Testis (tissue), 2 donors: ENCODE results near the gene ATG7.

Experiments used
- POLR2A ChIP-seq: fragments of 450-650 bp; IDR thresholded peaks from one replicate; pipeline ENCODE4 v1.6.1; 2017; ENCODE audit warnings: antibody characterized with exemption, mild to moderate bottlenecking, moderate library complexity
- TF ChIP-seq, protein P1 (sequence below), 3 experiments: fragments of 450-650 bp in 2 of 3; fragments of 200-600 bp in 1 of 3; sonication (generic) in 1 of 3; IDR thresholded peaks; one replicate each; pipeline ENCODE4 v1.5.1; 2016 to 2019; ENCODE audit warnings: antibody characterized with exemption in 3 of 3, mild to moderate bottlenecking in 2 of 3, moderate library complexity in 1 of 3

DNA sequence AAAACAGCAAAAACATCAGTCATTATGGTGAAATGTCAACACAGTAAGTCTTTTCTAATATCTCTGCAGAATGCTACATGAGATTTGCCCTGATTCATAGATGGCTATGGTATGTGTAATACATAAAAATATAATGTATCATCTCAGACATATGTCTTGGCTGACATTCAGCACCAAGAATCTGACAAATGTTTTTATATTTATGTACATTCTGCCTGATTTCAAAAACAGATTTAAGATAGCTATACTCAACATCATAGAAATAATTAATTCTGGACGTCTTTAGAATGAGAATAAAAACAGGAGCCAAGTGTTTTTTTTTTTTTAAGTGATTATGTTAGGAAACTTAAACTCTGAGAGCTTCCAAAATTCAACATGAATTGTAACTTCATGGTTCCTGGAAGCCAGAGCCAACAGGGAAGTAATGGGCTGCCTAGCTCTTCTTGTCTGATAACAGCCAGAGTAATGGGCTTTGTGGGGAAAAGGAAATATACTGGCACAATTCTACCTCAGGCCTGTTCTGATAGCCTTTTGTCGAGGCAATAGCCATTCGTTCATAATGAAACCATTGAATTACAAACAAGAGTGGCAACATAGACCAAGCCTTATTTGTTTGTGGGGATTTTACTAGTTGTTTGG, 187.1 kb downstream of the ATG7 start:
- TF ChIP-seq, protein P1, sequence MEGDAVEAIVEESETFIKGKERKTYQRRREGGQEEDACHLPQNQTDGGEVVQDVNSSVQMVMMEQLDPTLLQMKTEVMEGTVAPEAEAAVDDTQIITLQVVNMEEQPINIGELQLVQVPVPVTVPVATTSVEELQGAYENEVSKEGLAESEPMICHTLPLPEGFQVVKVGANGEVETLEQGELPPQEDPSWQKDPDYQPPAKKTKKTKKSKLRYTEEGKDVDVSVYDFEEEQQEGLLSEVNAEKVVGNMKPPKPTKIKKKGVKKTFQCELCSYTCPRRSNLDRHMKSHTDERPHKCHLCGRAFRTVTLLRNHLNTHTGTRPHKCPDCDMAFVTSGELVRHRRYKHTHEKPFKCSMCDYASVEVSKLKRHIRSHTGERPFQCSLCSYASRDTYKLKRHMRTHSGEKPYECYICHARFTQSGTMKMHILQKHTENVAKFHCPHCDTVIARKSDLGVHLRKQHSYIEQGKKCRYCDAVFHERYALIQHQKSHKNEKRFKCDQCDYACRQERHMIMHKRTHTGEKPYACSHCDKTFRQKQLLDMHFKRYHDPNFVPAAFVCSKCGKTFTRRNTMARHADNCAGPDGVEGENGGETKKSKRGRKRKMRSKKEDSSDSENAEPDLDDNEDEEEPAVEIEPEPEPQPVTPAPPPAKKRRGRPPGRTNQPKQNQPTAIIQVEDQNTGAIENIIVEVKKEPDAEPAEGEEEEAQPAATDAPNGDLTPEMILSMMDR (IDR thresholded peaks at IDR 0.05) = no peak
- TF ChIP-seq POLR2A = no peak
